GM06990 (cell line): ENCODE results near the gene KAT8.
A peak's percentile ranks its signal among the peaks of the same experiment; 100 is the strongest.

ENCODE experiments used
- DNase-seq: peaks from one replicate; pipeline ENCODE4 v3.0.0-alpha.2; 2011; ENCODE audit not compliant: insufficient read length; ENCODE audit errors: extremely low read depth
- H3K27me3 ChIP-seq: replicated peaks from 2 replicates; pipeline ENCODE4 v1.6.0; 2011; ENCODE audit warnings: low read length; ENCODE audit not compliant: control insufficient read depth, insufficient read depth
- H3K36me3 ChIP-seq: 2 replicates; pipeline ENCODE4 v1.5.1; 2011; ENCODE audit warnings: low read length; ENCODE audit not compliant: control insufficient read depth, insufficient read depth
- H3K4me3 ChIP-seq: replicated peaks from 2 replicates; pipeline ENCODE4 v1.5.1; 2011; ENCODE audit warnings: low read depth, mild to moderate bottlenecking, control low read depth, low read length
- TF ChIP-seq, protein P1 (sequence below): IDR thresholded peaks from 2 replicates; pipeline ENCODE4 v1.5.1; 2011; ENCODE audit warnings: low read length, control low read depth, mild to moderate bottlenecking, inconsistent platforms; ENCODE audit not compliant: insufficient read depth, poor library complexity, severe bottlenecking

The KAT8 gene

GRCh38 chr16:31117384-31118222 lies at the start of gene KAT8:
KAT8 (plus strand) TSS chr16:31117664; CDS start chr16:31117682, 18 bp downstream.
- Histone ChIP-seq H3K27me3 (no peaks in the 10 kb centered on the region), H3K36me3 (peaks cover 14% of the 10 kb centered on the region), H3K4me3 (peak within 1 kb of the TSS; percentile 83)
- peak; percentile 93 for DNase-seq
- TF ChIP-seq, protein P1, sequence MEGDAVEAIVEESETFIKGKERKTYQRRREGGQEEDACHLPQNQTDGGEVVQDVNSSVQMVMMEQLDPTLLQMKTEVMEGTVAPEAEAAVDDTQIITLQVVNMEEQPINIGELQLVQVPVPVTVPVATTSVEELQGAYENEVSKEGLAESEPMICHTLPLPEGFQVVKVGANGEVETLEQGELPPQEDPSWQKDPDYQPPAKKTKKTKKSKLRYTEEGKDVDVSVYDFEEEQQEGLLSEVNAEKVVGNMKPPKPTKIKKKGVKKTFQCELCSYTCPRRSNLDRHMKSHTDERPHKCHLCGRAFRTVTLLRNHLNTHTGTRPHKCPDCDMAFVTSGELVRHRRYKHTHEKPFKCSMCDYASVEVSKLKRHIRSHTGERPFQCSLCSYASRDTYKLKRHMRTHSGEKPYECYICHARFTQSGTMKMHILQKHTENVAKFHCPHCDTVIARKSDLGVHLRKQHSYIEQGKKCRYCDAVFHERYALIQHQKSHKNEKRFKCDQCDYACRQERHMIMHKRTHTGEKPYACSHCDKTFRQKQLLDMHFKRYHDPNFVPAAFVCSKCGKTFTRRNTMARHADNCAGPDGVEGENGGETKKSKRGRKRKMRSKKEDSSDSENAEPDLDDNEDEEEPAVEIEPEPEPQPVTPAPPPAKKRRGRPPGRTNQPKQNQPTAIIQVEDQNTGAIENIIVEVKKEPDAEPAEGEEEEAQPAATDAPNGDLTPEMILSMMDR = no peak

DNA sequence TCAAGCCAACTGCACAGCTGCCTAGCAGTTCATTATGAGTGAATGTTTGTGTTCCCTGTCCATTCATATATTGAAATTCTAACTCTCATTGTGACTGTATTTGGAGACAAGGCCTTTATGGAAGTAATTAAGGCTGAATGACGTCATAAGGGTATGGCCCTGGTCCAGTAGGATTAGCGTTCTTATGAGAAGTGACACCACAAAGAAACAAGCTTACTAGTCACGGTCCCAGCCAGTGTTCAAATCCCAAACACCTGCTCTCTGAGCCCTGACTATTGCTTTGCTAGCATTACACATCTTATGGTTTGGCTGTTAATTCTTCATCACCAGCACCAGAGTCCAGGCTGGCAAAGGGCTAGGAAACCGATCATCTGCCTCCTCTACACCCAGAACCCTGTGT lies 45.6 kb upstream of the KAT8 start:
- no peaks in the 10 kb centered on the region for H3K27me3 ChIP-seq
- peaks cover 5% of the 10 kb centered on the region for H3K36me3 ChIP-seq
- TF ChIP-seq, protein P1 = no peak
- peak overlapping the region; percentile 89 for H3K4me3 ChIP-seq
- no peak for DNase-seq

- H3K36me3 ChIP-seq = peaks cover 13% of the 10 kb centered on the region
- H3K4me3 ChIP-seq = peak overlapping the region; percentile 89
- no peaks in the 10 kb centered on the region for H3K27me3 ChIP-seq
- DNase-seq = peak; percentile 47
- TF ChIP-seq, protein P1 = no peak
Measured at GRCh38 chr16:31072540-31073141, 44.8 kb upstream of the KAT8 start.

- peak overlapping the region; percentile 89 for H3K4me3 ChIP-seq
- H3K36me3 ChIP-seq = peaks cover 19% of the 10 kb centered on the region
- TF ChIP-seq, protein P1 = no peak
- peak; percentile 92 for DNase-seq
- H3K27me3 ChIP-seq = no peaks in the 10 kb centered on the region
Measured at GRCh38 chr16:31073142-31073969, 44.1 kb upstream of the KAT8 start.

DNA sequence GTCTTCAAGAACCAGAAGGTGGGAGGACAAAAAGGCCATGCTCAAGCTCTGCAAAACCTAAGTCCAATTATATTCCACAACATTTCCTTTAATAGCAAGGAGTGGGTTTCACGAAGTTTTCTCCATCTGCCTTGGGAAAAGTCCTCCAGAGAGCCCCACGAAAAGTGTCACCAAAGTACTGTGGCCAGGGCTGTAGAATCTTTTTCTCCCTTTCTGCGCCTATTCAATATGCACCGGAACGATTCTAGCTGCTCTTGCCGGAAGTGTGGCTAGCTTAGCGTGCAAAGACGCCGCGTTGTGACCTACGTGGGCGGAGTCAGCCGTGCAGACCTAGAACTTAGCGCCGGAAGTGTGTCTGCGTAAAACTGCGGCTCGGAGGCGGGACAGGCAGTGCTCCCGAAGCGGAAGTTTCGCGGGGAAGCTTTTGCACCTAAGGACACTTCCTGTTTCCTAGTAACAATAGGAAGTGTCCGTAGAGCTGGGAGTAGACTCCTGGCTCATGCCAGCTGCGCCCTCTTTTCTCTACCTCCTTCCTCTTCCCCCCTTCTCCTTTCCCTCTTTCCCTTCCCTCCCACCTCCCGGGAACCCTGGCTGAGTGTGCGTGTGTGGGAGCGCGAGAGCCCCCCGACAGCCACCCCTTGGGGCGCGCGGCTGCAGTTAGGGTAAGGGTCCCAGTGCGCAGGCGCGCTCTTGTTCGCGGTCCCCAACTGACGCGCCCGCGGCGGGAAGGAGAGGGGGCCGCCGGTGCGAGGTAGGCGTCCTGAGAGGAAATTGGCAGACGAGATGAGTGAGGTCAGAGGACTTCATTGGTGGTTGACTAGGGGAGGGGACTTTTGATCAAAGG lies 43.3 kb upstream of the KAT8 start, which contains the start of the genes ZNF646 and ZNF668:
Gene ZNF646 (plus strand): TSS at position 453 of the 844 bp plus-strand sequence. CDS start 1,903 bp downstream, outside the sequence.
Gene ZNF668 (minus strand): TSS at position 271 of the 844 bp plus-strand sequence. CDS start 9,781 bp downstream, outside the sequence.
- TF ChIP-seq, protein P1 = peak; percentile 4
- H3K4me3 ChIP-seq = peak within 1 kb of the TSS; percentile 89
- peaks cover 26% of the 10 kb centered on the region for H3K36me3 ChIP-seq
- peak; percentile 96 for DNase-seq
- no peaks in the 10 kb centered on the region for H3K27me3 ChIP-seq
